GM10266 (cell line): Measurements from ENCODE around the gene CDCA4.

Experiments used
- DNase-seq: peaks from one replicate; pipeline ENCODE4 v3.0.0; 2012; ENCODE audit errors: extremely low spot score
- TF ChIP-seq, protein P1 (sequence below): IDR thresholded peaks from 2 replicates; pipeline ENCODE4 v1.5.1; 2012; ENCODE audit warnings: mild to moderate bottlenecking, low read depth; ENCODE audit not compliant: control insufficient read depth, insufficient read depth; ENCODE audit errors: missing control alignments

The CDCA4 gene

DNA sequence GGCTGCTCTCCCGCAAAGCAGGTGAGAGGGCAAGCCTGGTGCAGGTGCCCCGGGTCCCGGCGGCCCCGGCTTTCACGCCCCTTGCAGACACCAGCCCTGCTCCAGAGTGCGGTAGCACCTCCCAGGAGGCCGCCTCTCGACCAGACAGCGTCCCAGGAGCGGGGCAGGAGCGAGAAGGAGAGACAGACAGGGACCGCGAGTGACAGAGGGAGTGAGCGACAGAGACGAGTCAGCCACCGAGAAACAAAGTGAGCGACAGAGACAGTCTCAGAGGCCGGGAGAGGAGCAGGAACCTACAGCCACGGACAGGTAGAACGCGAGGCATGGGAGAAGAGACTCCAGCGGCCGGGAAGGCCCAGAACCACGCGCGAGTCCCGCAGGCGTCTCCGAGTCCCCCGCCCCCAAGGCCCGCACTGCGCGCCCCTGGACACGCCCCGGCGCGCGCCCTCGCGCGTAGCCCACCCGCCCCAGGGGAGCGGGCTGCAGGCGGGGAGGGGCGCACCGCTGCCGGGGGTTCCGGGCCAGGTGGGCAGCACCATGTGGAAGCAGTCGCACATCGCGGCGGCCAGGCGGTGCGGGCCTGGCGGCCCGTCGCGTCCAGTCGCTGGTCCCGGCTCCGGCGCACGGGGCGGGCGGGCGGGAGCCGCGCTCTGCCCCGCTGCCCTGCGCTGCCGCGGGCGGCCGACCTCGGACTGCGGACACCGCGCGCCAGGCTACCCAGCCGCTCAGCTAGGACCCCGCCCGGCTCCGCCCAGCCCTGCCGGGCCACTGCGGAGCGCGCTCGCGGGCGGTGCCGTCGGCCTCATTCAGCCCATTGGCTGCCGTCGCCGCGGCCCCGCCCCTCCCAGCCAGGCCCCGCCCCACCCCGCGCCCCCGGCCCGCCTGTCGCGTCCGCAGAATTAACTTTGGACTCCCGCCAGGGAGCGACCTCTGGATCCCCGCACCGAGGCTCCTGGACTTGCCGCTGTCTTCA is 42.9 kb downstream of the CDCA4 start, which contains the start of gene AHNAK2:
TSS of gene AHNAK2 (minus strand) at position 694 of the 973 bp plus-strand sequence. CDS start at position 557, 137 bp downstream.
- peak; percentile 83 for DNase-seq

DNA sequence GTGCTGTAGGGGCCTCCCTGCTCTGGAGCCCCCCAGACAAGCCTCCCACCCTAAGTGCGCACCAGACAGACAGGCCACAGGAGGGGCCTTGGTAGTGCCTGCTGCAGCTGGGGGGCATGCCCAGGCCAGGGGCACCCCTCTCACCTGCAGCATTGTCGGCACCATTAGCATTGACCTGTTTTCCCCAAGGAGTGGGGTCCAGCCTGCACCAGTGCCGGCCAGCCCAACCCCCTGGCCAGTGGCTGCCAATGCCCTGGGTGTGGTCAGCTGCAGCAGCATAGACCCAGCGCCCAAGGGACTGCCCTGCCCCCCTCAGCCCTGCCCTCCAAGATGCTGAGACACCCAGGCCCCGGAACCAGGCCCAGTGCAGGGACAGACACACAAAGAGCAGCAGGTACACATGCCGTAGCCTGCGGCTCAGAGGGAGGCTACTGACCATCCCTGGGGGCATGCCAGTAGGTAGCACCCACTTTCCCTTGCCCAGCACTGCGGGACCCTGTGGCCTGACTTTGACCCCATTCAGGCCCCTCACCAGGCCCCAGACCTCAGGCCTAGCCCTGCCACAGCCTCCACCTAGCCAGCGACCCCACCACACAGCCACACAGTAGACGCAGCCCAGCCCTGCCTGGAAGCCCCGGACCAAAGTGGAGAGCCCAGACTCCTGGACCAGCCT is 43.7 kb downstream of the CDCA4 start:
- TF ChIP-seq, protein P1, sequence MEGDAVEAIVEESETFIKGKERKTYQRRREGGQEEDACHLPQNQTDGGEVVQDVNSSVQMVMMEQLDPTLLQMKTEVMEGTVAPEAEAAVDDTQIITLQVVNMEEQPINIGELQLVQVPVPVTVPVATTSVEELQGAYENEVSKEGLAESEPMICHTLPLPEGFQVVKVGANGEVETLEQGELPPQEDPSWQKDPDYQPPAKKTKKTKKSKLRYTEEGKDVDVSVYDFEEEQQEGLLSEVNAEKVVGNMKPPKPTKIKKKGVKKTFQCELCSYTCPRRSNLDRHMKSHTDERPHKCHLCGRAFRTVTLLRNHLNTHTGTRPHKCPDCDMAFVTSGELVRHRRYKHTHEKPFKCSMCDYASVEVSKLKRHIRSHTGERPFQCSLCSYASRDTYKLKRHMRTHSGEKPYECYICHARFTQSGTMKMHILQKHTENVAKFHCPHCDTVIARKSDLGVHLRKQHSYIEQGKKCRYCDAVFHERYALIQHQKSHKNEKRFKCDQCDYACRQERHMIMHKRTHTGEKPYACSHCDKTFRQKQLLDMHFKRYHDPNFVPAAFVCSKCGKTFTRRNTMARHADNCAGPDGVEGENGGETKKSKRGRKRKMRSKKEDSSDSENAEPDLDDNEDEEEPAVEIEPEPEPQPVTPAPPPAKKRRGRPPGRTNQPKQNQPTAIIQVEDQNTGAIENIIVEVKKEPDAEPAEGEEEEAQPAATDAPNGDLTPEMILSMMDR, result no peak
- DNase-seq, result no peak

More for the DNA sequence above, 42.9 kb downstream of the CDCA4 start, which contains the start of gene AHNAK2:
- TF ChIP-seq, protein P1, result no peak

DNA sequence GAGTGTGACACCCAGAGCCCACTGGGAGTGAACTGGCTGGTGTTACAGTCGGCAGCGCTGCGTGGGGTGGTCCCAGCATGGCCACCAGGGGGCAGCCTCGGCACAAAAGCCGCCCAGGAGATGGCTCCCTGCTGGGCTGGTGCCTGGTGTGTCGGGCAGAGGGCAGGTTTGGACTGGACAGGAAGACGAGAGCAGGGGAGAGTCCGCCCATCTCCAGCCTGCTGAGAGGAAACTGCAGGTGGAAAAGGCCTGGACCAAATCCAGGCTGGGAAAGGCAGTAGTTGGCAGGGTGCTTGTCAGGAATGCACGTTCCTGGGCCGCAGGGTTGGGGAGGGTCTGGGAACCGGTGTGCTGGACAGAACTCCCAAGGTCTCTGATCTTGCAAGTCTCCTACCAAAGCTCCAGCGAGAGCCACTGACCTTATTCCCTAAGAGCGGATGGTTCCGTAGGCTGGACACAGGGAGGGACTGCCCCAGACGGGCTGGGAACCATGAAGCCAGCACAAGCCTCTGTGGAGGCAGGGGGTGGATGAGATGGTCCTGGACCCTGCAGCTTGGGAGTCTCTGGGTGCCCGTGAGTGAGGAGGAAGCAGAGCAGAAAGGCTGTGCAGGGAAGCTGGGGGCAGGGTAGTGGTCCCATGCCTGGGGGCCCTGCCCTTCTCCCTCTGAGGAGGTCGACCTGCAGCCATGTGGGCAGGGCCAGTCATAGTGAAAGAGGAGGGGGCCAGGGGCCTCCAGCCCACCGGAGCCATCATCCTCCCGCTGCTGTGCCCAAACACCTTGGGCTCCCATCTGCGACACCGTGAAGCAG is 44.5 kb downstream of the CDCA4 start:
- peak; percentile 88 for DNase-seq
- TF ChIP-seq, protein P1, result peak; percentile 94

DNA sequence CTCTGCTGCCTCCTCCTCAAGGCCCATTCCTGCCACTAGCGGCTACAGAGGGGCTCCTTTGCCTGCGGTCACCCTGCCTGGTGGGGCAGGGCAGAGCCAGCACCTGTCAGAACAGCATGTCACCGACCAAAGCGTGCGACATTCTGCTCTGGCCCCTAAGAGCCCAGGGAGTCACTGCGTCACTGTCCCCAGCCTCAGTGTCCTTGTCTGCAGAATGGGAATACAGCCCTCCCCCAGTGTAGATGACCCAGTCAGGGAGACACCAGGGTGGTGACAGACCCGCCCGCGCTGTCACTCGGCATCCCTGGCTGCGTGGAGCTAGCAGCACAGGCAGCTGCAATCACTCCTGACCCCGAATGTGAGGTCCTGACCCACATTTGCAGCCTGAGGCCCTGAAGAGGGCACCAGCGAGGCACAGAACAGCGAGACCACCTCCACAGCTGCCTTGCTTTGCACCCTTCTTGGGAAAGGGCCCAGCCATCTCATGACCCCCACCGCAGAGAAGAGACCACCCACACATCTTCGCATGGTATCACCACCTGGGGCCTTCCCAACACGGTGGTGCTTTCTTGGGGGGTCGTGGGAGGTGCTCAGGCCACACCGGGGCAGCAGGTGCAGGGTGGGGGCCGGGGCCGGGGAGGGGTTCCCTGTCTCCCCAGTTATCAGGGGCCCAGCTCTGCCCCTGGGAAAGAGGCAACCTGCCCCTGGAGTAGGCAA is 45.2 kb downstream of the CDCA4 start:
- TF ChIP-seq, protein P1, result peak; percentile 59
- DNase-seq, result peak; percentile 61

DNA sequence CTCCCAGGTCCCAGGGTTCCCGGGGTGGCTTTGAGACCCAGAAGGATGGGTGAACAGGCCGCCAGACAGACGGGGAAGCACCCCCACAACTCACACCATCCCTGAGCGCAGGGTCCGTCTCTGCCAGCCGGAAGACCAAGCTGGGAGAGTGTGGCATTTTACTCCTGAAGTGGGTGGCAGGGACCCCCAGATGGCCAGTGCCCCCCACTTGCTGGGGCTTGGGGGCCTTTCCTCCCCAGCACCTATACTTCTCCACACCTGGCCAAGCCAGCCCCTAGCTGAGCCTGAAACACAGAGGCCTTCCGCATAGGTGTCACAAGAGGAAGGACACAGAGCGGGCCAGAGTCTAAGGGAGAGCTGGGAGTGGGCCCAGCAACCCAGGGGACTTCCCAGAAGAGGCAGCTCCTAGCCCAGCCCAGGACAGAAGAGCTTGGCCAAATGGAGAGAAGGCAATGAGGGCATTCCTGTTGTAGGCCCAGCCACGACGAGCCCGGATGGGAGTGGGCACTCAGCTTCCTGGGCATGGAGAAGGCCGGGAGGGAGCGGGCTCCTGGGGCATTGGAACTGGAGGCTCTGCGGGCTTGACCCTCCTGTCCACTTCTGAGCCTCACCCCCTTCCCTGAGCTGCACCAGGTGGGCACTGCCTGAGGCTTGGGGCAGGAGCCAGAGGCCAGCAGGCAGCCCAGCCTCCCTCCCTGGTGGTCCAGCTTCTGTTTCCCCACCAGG is 46.1 kb downstream of the CDCA4 start:
- TF ChIP-seq, protein P1, result no peak
- DNase-seq, result no peak

DNA sequence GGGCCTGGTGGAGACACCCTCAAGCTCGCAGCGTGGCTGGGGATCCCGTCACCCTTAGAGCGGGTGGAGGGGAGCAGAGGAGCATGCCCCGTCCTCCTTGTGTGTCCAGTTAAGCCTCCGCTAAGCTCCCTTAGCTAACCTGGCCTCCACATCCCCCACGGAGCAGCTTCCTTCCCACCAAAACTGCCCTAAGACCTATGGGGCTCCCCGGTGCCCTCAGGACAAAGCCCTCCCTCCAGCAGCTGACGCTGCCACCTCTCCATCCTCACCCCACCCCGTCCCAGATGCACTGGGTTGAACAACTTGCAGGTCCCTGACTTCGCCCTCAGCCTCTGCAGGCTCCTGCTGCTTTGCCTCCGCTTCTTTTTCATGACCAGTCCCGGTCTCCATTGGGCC is 46.7 kb downstream of the CDCA4 start:
- no peak for DNase-seq
- TF ChIP-seq, protein P1, result no peak
